Esophagus squamous epithelium (tissue), 5 donors: ENCODE measurements around the gene C16orf86. TPM values are rescaled to one million over a fixed set of nuclear protein-coding genes. Genes with fewer than 3 reads are reported as not detected.
A peak's percentile ranks its signal among the peaks of the same experiment; 100 is the strongest.

ENCODE experiments used
- DNase-seq: peaks from one replicate; lab custom pipeline; 2025; lab: John Stamatoyannopoulos, UW
- H3K27ac ChIP-seq, 4 donors: fragments of 200-600 bp; sonication (generic); one replicate each; pipeline ENCODE4 v1.5.1; 2016 to 2019; ENCODE audit warnings: mild to moderate bottlenecking in 1 of 4
- H3K27me3 ChIP-seq, 4 donors: fragments of 200-600 bp; sonication (generic); 1 replicate in 3 of 4; 2 replicates in 1 of 4; pipeline versions ENCODE4 v1.5.1 to v1.6.0; 2017 to 2021; ENCODE audit warnings: antibody characterized with exemption in 1 of 4
- H3K36me3 ChIP-seq, 3 donors: fragments of 200-600 bp; sonication (generic); one replicate each; pipeline ENCODE4 v1.5.1; 2016 to 2019
- H3K4me1 ChIP-seq, 3 donors: fragments of 200-600 bp; sonication (generic); one replicate each; pipeline ENCODE4 v1.5.1; 2017 to 2019
- H3K4me3 ChIP-seq, 4 donors: fragments of 200-600 bp; sonication (generic); 1 replicate in 3 of 4; 2 replicates in 1 of 4; pipeline ENCODE4 v1.5.1; 2016 to 2019; ENCODE audit warnings: mild to moderate bottlenecking in 2 of 4, moderate library complexity in 1 of 4
- H3K9me3 ChIP-seq, 3 donors: fragments of 200-600 bp; sonication (generic); one replicate each; pipeline ENCODE4 v1.5.1; 2016 to 2019
- CTCF ChIP-seq, 6 experiments: fragments of 450-650 bp in 4 of 6; fragments of 200-600 bp in 2 of 6; sonication (generic) in 2 of 6; IDR thresholded peaks; one replicate each; pipeline ENCODE4 v1.5.1; 2016 to 2019; ENCODE audit warnings: antibody characterized with exemption in 6 of 6, mild to moderate bottlenecking in 4 of 6, moderate library complexity in 4 of 6
- POLR2A ChIP-seq, 4 donors: fragments of 450-650 bp; IDR thresholded peaks; one replicate each; pipeline ENCODE4 v1.6.1; 2017; ENCODE audit warnings: antibody characterized with exemption in 4 of 4, mild to moderate bottlenecking in 4 of 4, moderate library complexity in 3 of 4
- WGBS, 2 donors: methylation state at CpG; one replicate each; pipeline ENCODE4 v1.1.5; 2018; 5-methylcytosine and 5-hydroxymethylcytosine counted together
- intact Hi-C: fragments of 100-400 bp; cut with DNase I; formaldehyde crosslinking; loops from one replicate; pipeline ENCODE4 v1.15.0; 2022
- total RNA-seq, 4 donors: library from RNA; depleted of rRNA; stranded (reverse); fragments of >200 nt; gene quantifications; one replicate each; pipeline ENCODE4 v1.1.0, GENCODE V29; 2016
- donor health status: DM: yes; HTN: yes; CAD: no.

The C16orf86 gene
- total RNA-seq, 4 donors from 2014 or later, result 1.1 to 3.1 (median 2.4) TPM; not detected in 1

GRCh38 chr16:67669499-67670101 is 3.0 kb downstream of the C16orf86 start:
- no peaks in the 10 kb centered on the region for H3K27me3 ChIP-seq
- no peak for DNase-seq
- peaks cover 34 to 67% (median 39%) of the 10 kb centered on the region in 3 donors for H3K4me1 ChIP-seq

GRCh38 chr16:67672306-67672705 is 5.7 kb downstream of the C16orf86 start:
- DNase-seq, result no peak
- no peak overlapping the region for H3K4me3 ChIP-seq
- peak overlapping the region in 3 of 4 donors; percentile 68 to 86 (median 84) for H3K27ac ChIP-seq
- TF ChIP-seq CTCF (IDR thresholded peaks at IDR 0.05), result no peak
- TF ChIP-seq POLR2A (IDR thresholded peaks at IDR 0.05), result no peak
- H3K27me3 ChIP-seq, result no peaks in the 10 kb centered on the region
- H3K36me3 ChIP-seq, result peaks cover 0 to 12% (median 0%) of the 10 kb centered on the region in 3 donors
- intact Hi-C loops, result loop anchor here (10.0 kb wide), 1 partner anchor 142 kb away; no protein-coding TSS in a partner anchor
- peaks cover 38 to 70% (median 54%) of the 10 kb centered on the region in 3 donors for H3K4me1 ChIP-seq
- H3K9me3 ChIP-seq, result no peaks in the 10 kb centered on the region
- WGBS, 2 donors, result 28 to 39% methylated on average over 4 of the region's 4 CpGs

More at GRCh38 chr16:67669499-67670101, 3.0 kb downstream of the C16orf86 start:
- no peak overlapping the region for H3K4me3 ChIP-seq
- no peaks in the 10 kb centered on the region for H3K9me3 ChIP-seq
- no peak overlapping the region for H3K27ac ChIP-seq
- H3K36me3 ChIP-seq, result no peaks in the 10 kb centered on the region
- TF ChIP-seq CTCF (IDR thresholded peaks at IDR 0.05) (no peak), POLR2A (IDR thresholded peaks at IDR 0.05) (no peak)
- WGBS, 2 donors, result 77 to 81% methylated on average over 8 to 10 of the region's 10 CpGs
- intact Hi-C loops, result loop anchor here (10.0 kb wide), 2 partner anchors 105 to 145 kb away; partner anchors contain the start of gene CTCF

- Histone ChIP-seq H3K27me3 (no peaks in the 10 kb centered on the region), H3K27ac (peak overlapping the region; percentile 68 to 86 (median 77)), H3K9me3 (no peaks in the 10 kb centered on the region), H3K4me1 (peaks cover 33 to 70% (median 48%) of the 10 kb centered on the region in 3 donors), H3K36me3 (peaks cover 0 to 12% (median 0%) of the 10 kb centered on the region in 3 donors), H3K4me3 (no peak overlapping the region)
- TF ChIP-seq POLR2A (IDR thresholded peaks at IDR 0.05) (no peak), CTCF (IDR thresholded peaks at IDR 0.05) (peak; percentile 48 to 87 (median 63))
- 20 to 43% methylated on average over 1 to 9 of the region's 13 CpGs for WGBS, 2 donors
- intact Hi-C loops, result loop anchor here (10.0 kb wide), 1 partner anchor 142 kb away; no protein-coding TSS in a partner anchor
- no peak for DNase-seq
Measured at GRCh38 chr16:67672739-67673662, 6.4 kb downstream of the C16orf86 start.

GRCh38 chr16:67673712-67674580 is 7.3 kb downstream of the C16orf86 start:
- Histone ChIP-seq H3K4me1 (peaks cover 30 to 70% (median 44%) of the 10 kb centered on the region in 3 donors), H3K27me3 (no peaks in the 10 kb centered on the region), H3K4me3 (no peak overlapping the region), H3K36me3 (peaks cover 0 to 12% (median 0%) of the 10 kb centered on the region in 3 donors), H3K9me3 (no peaks in the 10 kb centered on the region), H3K27ac (peak overlapping the region; percentile 68 to 86 (median 77))
- WGBS, 2 donors, result 23 to 41% methylated on average over 15 to 20 of the region's 21 CpGs
- intact Hi-C loops, result loop anchor here (10.0 kb wide), 1 partner anchor 141 kb away; no protein-coding TSS in a partner anchor
- no peak for DNase-seq
- no peak for TF ChIP-seq CTCF (IDR thresholded peaks at IDR 0.05)
- no peak for TF ChIP-seq POLR2A (IDR thresholded peaks at IDR 0.05)
